GM12878 (cell line): ENCODE results near the gene KITLG.

Source experiments
- BRCA1 ChIP-seq: IDR thresholded peaks from 2 replicates; pipeline ENCODE4 v1.6.1; 2011; ENCODE audit warnings: low read depth, low read length, improper control_type of control experiment
- CHD2 ChIP-seq: IDR thresholded peaks from 2 replicates; pipeline ENCODE4 v1.6.1; 2011; ENCODE audit warnings: low read depth, low read length, improper control_type of control experiment, borderline replicate concordance
- EZH2 ChIP-seq: IDR thresholded peaks from 2 replicates; pipeline ENCODE4 v1.6.1; 2012; ENCODE audit warnings: low read depth, mild to moderate bottlenecking, control low read depth, inconsistent platforms, low read length, borderline replicate concordance; ENCODE audit not compliant: control insufficient read depth
- GABPA ChIP-seq: IDR thresholded peaks from 2 replicates; pipeline ENCODE4 v1.6.1; 2014; ENCODE audit warnings: antibody characterized with exemption, low read depth, mild to moderate bottlenecking, inconsistent platforms
- KAT2A ChIP-seq: conservative IDR thresholded peaks from 2 replicates; pipeline ENCODE4 v1.6.1; 2011; ENCODE audit warnings: low read depth, low read length; ENCODE audit not compliant: control insufficient read depth
- PML ChIP-seq: IDR thresholded peaks from 2 replicates; pipeline ENCODE4 v1.6.1; 2012; ENCODE audit warnings: low read length, inconsistent platforms
- POLR2AphosphoS5 ChIP-seq: IDR thresholded peaks from 2 replicates; pipeline ENCODE4 v1.6.1; 2011; ENCODE audit warnings: mild to moderate bottlenecking, low read length, inconsistent platforms
- REST ChIP-seq: IDR thresholded peaks from 2 replicates; pipeline ENCODE4 v1.6.1; 2012; ENCODE audit warnings: mild to moderate bottlenecking, low read depth, low read length
- SUZ12 ChIP-seq: fragments of 200-600 bp; sonication (generic); IDR thresholded peaks from one replicate; pipeline ENCODE4 v1.6.1; 2018; ENCODE audit warnings: antibody characterized with exemption, mild to moderate bottlenecking; ENCODE audit not compliant: unreplicated experiment
- ZBTB11 ChIP-seq: fragments of 450-650 bp; formaldehyde crosslinking; IDR thresholded peaks from 2 replicates; pipeline ENCODE4 v1.5.0; 2022; ENCODE audit warnings: mild to moderate bottlenecking, missing genetic modification characterization
- ZNF384 ChIP-seq: IDR thresholded peaks from 2 replicates; pipeline ENCODE4 v1.6.1; 2012; ENCODE audit warnings: low read depth, mild to moderate bottlenecking, low read length, improper control_type of control experiment, borderline replicate concordance
- ZSCAN29 ChIP-seq: fragments of 450-650 bp; IDR thresholded peaks from 2 replicates; pipeline ENCODE4 v1.6.1; 2017; ENCODE audit warnings: mild to moderate bottlenecking, moderate library complexity
- TF ChIP-seq, protein P1 (sequence below), 3 experiments: IDR thresholded peaks in 2 of 3; conservative IDR thresholded peaks in 1 of 3; 2 replicates each; pipeline ENCODE4 v1.5.1; 2011; ENCODE audit warnings: low read depth in 3 of 3, low read length in 3 of 3, mild to moderate bottlenecking in 3 of 3, control low read depth in 2 of 3, moderate library complexity in 2 of 3, inconsistent platforms in 1 of 3, mixed read lengths in 1 of 3; ENCODE audit not compliant: control insufficient read depth in 2 of 3, insufficient read depth in 1 of 3; ENCODE audit errors: extremely low read depth in 1 of 3
- TF ChIP-seq, protein P2 (sequence below): IDR thresholded peaks from 2 replicates; pipeline ENCODE4 v1.6.1; 2011; ENCODE audit warnings: low read depth, mild to moderate bottlenecking, low read length, moderate library complexity, borderline replicate concordance; ENCODE audit errors: extremely low read depth

DNA sequence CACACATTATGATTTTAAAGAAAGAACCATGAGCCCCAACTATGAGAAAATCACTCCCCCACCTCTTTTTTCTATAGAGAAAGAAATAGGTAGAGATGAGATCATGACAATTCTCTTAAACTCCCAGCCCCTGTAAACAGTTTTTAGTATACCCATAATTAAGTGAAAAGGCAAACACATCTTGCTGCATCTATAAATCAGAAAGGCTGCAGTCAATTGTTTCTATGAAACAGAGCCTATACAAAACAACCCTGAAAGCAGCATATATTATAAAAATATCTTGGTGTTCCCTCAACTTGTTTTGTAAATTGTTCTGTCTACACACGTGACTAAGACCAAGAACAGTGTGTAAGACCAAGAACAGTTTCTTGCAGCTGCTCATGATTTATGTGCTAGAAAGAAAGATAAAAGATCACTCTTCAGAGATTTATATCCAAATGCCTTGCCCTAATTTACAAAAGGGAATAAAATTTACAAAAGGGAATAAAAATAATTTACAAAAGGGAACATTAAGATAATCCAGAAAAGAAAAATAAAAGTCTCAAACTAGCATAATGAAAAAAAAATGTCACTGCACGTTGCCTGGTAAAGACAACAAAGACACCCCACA is 4.8 kb downstream of the KITLG start:
- TF ChIP-seq, protein P1, sequence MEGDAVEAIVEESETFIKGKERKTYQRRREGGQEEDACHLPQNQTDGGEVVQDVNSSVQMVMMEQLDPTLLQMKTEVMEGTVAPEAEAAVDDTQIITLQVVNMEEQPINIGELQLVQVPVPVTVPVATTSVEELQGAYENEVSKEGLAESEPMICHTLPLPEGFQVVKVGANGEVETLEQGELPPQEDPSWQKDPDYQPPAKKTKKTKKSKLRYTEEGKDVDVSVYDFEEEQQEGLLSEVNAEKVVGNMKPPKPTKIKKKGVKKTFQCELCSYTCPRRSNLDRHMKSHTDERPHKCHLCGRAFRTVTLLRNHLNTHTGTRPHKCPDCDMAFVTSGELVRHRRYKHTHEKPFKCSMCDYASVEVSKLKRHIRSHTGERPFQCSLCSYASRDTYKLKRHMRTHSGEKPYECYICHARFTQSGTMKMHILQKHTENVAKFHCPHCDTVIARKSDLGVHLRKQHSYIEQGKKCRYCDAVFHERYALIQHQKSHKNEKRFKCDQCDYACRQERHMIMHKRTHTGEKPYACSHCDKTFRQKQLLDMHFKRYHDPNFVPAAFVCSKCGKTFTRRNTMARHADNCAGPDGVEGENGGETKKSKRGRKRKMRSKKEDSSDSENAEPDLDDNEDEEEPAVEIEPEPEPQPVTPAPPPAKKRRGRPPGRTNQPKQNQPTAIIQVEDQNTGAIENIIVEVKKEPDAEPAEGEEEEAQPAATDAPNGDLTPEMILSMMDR (IDR thresholded peaks at IDR 0.05 in 2 of 3, conservative IDR thresholded peaks at IDR 0.05 in 1 of 3; ENCODE audit: control insufficient read depth in 2 of 3, extremely low read depth in 1 of 3, insufficient read depth in 1 of 3, low read depth in 3 of 3, low read length in 3 of 3), result no peak
- no peak for TF ChIP-seq ZNF384
- TF ChIP-seq POLR2AphosphoS5, result no peak
- TF ChIP-seq GABPA, result no peak
- TF ChIP-seq, protein P2, sequence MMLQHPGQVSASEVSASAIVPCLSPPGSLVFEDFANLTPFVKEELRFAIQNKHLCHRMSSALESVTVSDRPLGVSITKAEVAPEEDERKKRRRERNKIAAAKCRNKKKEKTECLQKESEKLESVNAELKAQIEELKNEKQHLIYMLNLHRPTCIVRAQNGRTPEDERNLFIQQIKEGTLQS, result no peak
- TF ChIP-seq ZSCAN29, result no peak
- no peak for TF ChIP-seq EZH2
- no peak for TF ChIP-seq PML
- no peak for TF ChIP-seq ZBTB11
- TF ChIP-seq CHD2, result no peak
- TF ChIP-seq REST, result no peak
- TF ChIP-seq BRCA1, result no peak
- no peak for TF ChIP-seq KAT2A
- no peak for TF ChIP-seq SUZ12
